GM18858 (cell line): ENCODE measurements around the gene HNRNPH1.
"Not testable (repeated sequence)": the region's sequence is repeated elsewhere in the genome, so short reads cannot be mapped to it uniquely, and the experiment has no call there.

ENCODE experiments used
- ATAC-seq: cut with Tn5 transposase; IDR thresholded peaks from one replicate; pipeline ENCODE4 v1.9.1; 2021; ENCODE audit not compliant: unreplicated experiment

The HNRNPH1 gene

GRCh38 chr5:179623003-179623905, at the start of gene HNRNPH1:
Gene HNRNPH1, minus strand, starts transcription at chr5:179623671. Its CDS starts 538 bp downstream, at chr5:179623133.
- ATAC-seq, result no peak

- ATAC-seq, result no peak
Observed at GRCh38 chr5:179668391-179668790, 44.9 kb upstream of the HNRNPH1 start.

GRCh38 chr5:179661647-179662046, 38.2 kb upstream of the HNRNPH1 start:
- ATAC-seq, result not testable (repeated sequence)

GRCh38 chr5:179658179-179658856, 34.8 kb upstream of the HNRNPH1 start:
- ATAC-seq, result peak; percentile 33

GRCh38 chr5:179657302-179658178, 34.1 kb upstream of the HNRNPH1 start:
- ATAC-seq, result peak; percentile 82

- ATAC-seq, result not testable (repeated sequence)
Observed at GRCh38 chr5:179653135-179653534, 29.7 kb upstream of the HNRNPH1 start.

- ATAC-seq, result not testable (repeated sequence)
Observed at GRCh38 chr5:179650245-179650644, 26.8 kb upstream of the HNRNPH1 start.

GRCh38 chr5:179649166-179649703, 25.8 kb upstream of the HNRNPH1 start:
- not testable (repeated sequence) for ATAC-seq

GRCh38 chr5:179648410-179648809, 24.9 kb upstream of the HNRNPH1 start:
- no peak for ATAC-seq

GRCh38 chr5:179644766-179645165, 21.3 kb upstream of the HNRNPH1 start:
- not testable (repeated sequence) for ATAC-seq

- ATAC-seq, result not testable (repeated sequence)
Observed at GRCh38 chr5:179643141-179643920, 19.9 kb upstream of the HNRNPH1 start.

- not testable (repeated sequence) for ATAC-seq
Observed at GRCh38 chr5:179642626-179643025, 19.2 kb upstream of the HNRNPH1 start.

GRCh38 chr5:179641745-179642144, 18.3 kb upstream of the HNRNPH1 start:
- not testable (repeated sequence) for ATAC-seq

- ATAC-seq, result not testable (repeated sequence)
Observed at GRCh38 chr5:179639296-179639695, 15.8 kb upstream of the HNRNPH1 start.

GRCh38 chr5:179634370-179635172, 11.1 kb upstream of the HNRNPH1 start:
- peak; percentile 81 for ATAC-seq

GRCh38 chr5:179633501-179634369, 10.3 kb upstream of the HNRNPH1 start:
- ATAC-seq, result peak; percentile 30

- ATAC-seq, result no peak
Observed at GRCh38 chr5:179624841-179625271, 1.4 kb upstream of the HNRNPH1 start.
